IMR-90 (cell line): ENCODE data around the gene CFH. TPM values are rescaled to one million over a fixed set of nuclear protein-coding genes. Genes with fewer than 3 reads are reported as not detected.

Experiments used
- ATAC-seq: fragments of 200-7000 bp; cut with Tn5 transposase; 2 replicates; pipeline ENCODE4 v1.9.1; 2020; ENCODE audit warnings: low read depth, mild to moderate bottlenecking, moderate library complexity
- BruUV-seq: library from RNA; stranded (reverse); fragments of 400-500 nt; replicated peaks from 2 replicates; lab custom pipeline; 2021; lab: Mats Ljungman, UMichigan
- CTCF ChIA-PET: fragments of 300-600 bp; formaldehyde crosslinking; extraction: SDS; loops from one replicate; lab custom pipeline; 2021; ENCODE audit warnings: antibody characterized with exemption; lab: Yijun Ruan, JAX
- POLR2A ChIA-PET: fragments of 300-600 bp; sonication (Branson Sonifier 250); formaldehyde crosslinking; loops from one replicate; lab custom pipeline; 2022; ENCODE audit warnings: antibody characterized with exemption; ENCODE audit not compliant: unreplicated experiment; lab: Charles Lee
- DNase-seq: peaks from one replicate; pipeline ENCODE4 v3.0.0; 2013
- H2AFZ ChIP-seq: replicated peaks from 2 replicates; pipeline ENCODE3; 2013; ENCODE audit warnings: low read length, mild to moderate bottlenecking; ENCODE audit not compliant: poor library complexity
- H2AK5ac ChIP-seq: 2 replicates; pipeline ENCODE4 v1.6.1; 2013; ENCODE audit warnings: low read depth, low read length, inconsistent platforms
- H2AK9ac ChIP-seq: replicated peaks from 2 replicates; pipeline ENCODE3; 2013; ENCODE audit warnings: mild to moderate bottlenecking, low read depth, low read length, moderate library complexity; ENCODE audit not compliant: poor library complexity
- H2BK120ac ChIP-seq: 2 replicates; pipeline ENCODE4 v1.6.1; 2013; ENCODE audit warnings: low read depth, low read length, inconsistent platforms
- H2BK15ac ChIP-seq: 3 replicates; pipeline ENCODE4 v1.6.1; 2013; ENCODE audit warnings: low read depth, low read length, inconsistent platforms
- H2BK20ac ChIP-seq: 2 replicates; pipeline ENCODE4 v1.6.1; 2013; ENCODE audit warnings: low read depth, mild to moderate bottlenecking, inconsistent platforms, low read length, moderate library complexity
- H2BK5ac ChIP-seq: 2 replicates; pipeline ENCODE4 v1.6.1; 2013; ENCODE audit warnings: mild to moderate bottlenecking, low read depth, low read length, inconsistent platforms; ENCODE audit not compliant: poor library complexity, severe bottlenecking
- H3K14ac ChIP-seq: replicated peaks from 2 replicates; pipeline ENCODE4 v1.6.1; 2013; ENCODE audit warnings: low read depth, low read length, inconsistent platforms
- H3K18ac ChIP-seq: 2 replicates; pipeline ENCODE4 v1.6.1; 2013; ENCODE audit warnings: low read depth, low read length, control low read depth
- H3K23ac ChIP-seq: 2 replicates; pipeline ENCODE4 v1.6.1; 2013; ENCODE audit warnings: low read depth, low read length, inconsistent platforms
- H3K27ac ChIP-seq: 2 replicates; pipeline ENCODE4 v1.5.1; 2013; ENCODE audit warnings: mild to moderate bottlenecking, control low read depth, low read length; ENCODE audit not compliant: insufficient read depth
- H3K27me3 ChIP-seq: 2 replicates; pipeline ENCODE4 v1.6.1; 2013; ENCODE audit warnings: low read length; ENCODE audit not compliant: control insufficient read depth, insufficient read depth
- H3K36me3 ChIP-seq: 2 replicates; pipeline ENCODE4 v1.6.1; 2013; ENCODE audit warnings: low read length, mixed read lengths; ENCODE audit not compliant: control insufficient read depth, insufficient read depth
- H3K4ac ChIP-seq: 2 replicates; pipeline ENCODE4 v1.6.1; 2013; ENCODE audit warnings: low read depth, low read length, inconsistent platforms
- H3K4me1 ChIP-seq: 2 replicates; pipeline ENCODE4 v1.6.1; 2013; ENCODE audit warnings: low read length, mixed read lengths; ENCODE audit not compliant: control insufficient read depth, insufficient read depth
- H3K4me2 ChIP-seq: 2 replicates; pipeline ENCODE4 v1.6.1; 2013; ENCODE audit warnings: low read depth, mild to moderate bottlenecking, control low read depth, low read length, moderate library complexity
- H3K4me3 ChIP-seq: 2 replicates; pipeline ENCODE4 v1.5.1; 2013; ENCODE audit warnings: low read depth, mild to moderate bottlenecking, control low read depth, low read length, moderate library complexity; ENCODE audit not compliant: insufficient read depth
- H3K56ac ChIP-seq: 2 replicates; pipeline ENCODE4 v1.6.1; 2013; ENCODE audit warnings: low read length, inconsistent platforms; ENCODE audit not compliant: insufficient read depth; ENCODE audit errors: extremely low read depth
- H3K79me1 ChIP-seq, 2 experiments: 2 replicates each; pipeline ENCODE4 v1.6.1; 2013; ENCODE audit warnings: low read length in 2 of 2, inconsistent platforms in 1 of 2, low read depth in 1 of 2
- H3K9ac ChIP-seq: 2 replicates; pipeline ENCODE4 v1.6.1; 2013; ENCODE audit warnings: low read depth, low read length, control low read depth
- H3K9me1 ChIP-seq: 2 replicates; pipeline ENCODE4 v1.6.1; 2013; ENCODE audit warnings: low read length, inconsistent platforms; ENCODE audit not compliant: insufficient read depth
- H3K9me3 ChIP-seq: 2 replicates; pipeline ENCODE4 v1.6.1; 2013; ENCODE audit warnings: low read length; ENCODE audit not compliant: control insufficient read depth, insufficient read depth
- H4K20me1 ChIP-seq: 2 replicates; pipeline ENCODE4 v1.6.1; 2013; ENCODE audit warnings: low read length, inconsistent platforms; ENCODE audit not compliant: insufficient read depth
- H4K5ac ChIP-seq: 2 replicates; pipeline ENCODE4 v1.6.1; 2013; ENCODE audit warnings: mild to moderate bottlenecking, low read depth, low read length, control low read depth
- H4K8ac ChIP-seq, 2 experiments: 2 replicates each; pipeline ENCODE4 v1.6.1; 2013; ENCODE audit warnings: low read depth in 2 of 2, low read length in 2 of 2, control low read depth in 1 of 2, inconsistent platforms in 1 of 2
- H4K91ac ChIP-seq: 2 replicates; pipeline ENCODE4 v1.6.1; 2013; ENCODE audit warnings: low read depth, low read length, inconsistent platforms; ENCODE audit not compliant: insufficient read depth
- CEBPB ChIP-seq: IDR thresholded peaks from 2 replicates; pipeline ENCODE4 v1.6.1; 2012; ENCODE audit warnings: low read depth, low read length, improper control_type of control experiment
- CHD1 ChIP-seq: IDR thresholded peaks from 2 replicates; pipeline ENCODE4 v1.6.1; 2012; ENCODE audit warnings: low read depth, low read length, improper control_type of control experiment
- CTCF ChIP-seq: conservative IDR thresholded peaks from 2 replicates; pipeline ENCODE4 v1.5.1; 2012; ENCODE audit warnings: mild to moderate bottlenecking, low read depth, low read length, improper control_type of control experiment
- ELK1 ChIP-seq: fragments of 150-350 bp; IDR thresholded peaks from 2 replicates; pipeline ENCODE4 v1.6.1; 2016; ENCODE audit warnings: low read depth, mild to moderate bottlenecking, low read length, moderate library complexity, borderline replicate concordance
- MAFK ChIP-seq: IDR thresholded peaks from 2 replicates; pipeline ENCODE4 v1.6.1; 2012; ENCODE audit warnings: low read depth, low read length, improper control_type of control experiment
- MAZ ChIP-seq: IDR thresholded peaks from 2 replicates; pipeline ENCODE4 v1.6.1; 2012; ENCODE audit warnings: low read depth, mild to moderate bottlenecking, low read length, improper control_type of control experiment, moderate library complexity, borderline replicate concordance
- MXI1 ChIP-seq: IDR thresholded peaks from 2 replicates; pipeline ENCODE4 v1.6.1; 2012; ENCODE audit warnings: low read depth, mild to moderate bottlenecking, low read length, moderate library complexity, borderline replicate concordance
- NFE2L2 ChIP-seq: fragments of 150-350 bp; IDR thresholded peaks from 2 replicates; pipeline ENCODE4 v1.6.1; 2016; ENCODE audit warnings: low read depth, mild to moderate bottlenecking, low read length
- POLR2A ChIP-seq: IDR thresholded peaks from 2 replicates; pipeline ENCODE4 v1.6.1; 2012; ENCODE audit warnings: mild to moderate bottlenecking, low read depth, low read length
- RCOR1 ChIP-seq: IDR thresholded peaks from 2 replicates; pipeline ENCODE4 v1.6.1; 2012; ENCODE audit warnings: mild to moderate bottlenecking, low read length, improper control_type of control experiment; ENCODE audit not compliant: insufficient replicate concordance
- RFX5 ChIP-seq: IDR thresholded peaks from 2 replicates; pipeline ENCODE4 v1.8.0; 2012; ENCODE audit warnings: low read depth, mild to moderate bottlenecking, low read length, moderate library complexity
- SMC3 ChIP-seq: fragments of 150-350 bp; IDR thresholded peaks from 2 replicates; pipeline ENCODE4 v1.6.1; 2016; ENCODE audit warnings: low read depth, mild to moderate bottlenecking, antibody characterized with exemption, low read length, moderate library complexity
- USF2 ChIP-seq: fragments of 150-350 bp; IDR thresholded peaks from 2 replicates; pipeline ENCODE4 v1.6.1; 2017; ENCODE audit warnings: mild to moderate bottlenecking, antibody characterized with exemption, low read length, low read depth
- dilution Hi-C: fragments of 300-500 bp; cut with HindIII; formaldehyde crosslinking; loops from one replicate; pipeline ENCODE4 v1.14.3; 2018; ENCODE audit warnings: low sequenced_read_pairs; ENCODE audit not compliant: unreplicated experiment
- in situ Hi-C: fragments of 300-500 bp; cut with MboI; formaldehyde crosslinking; loops from 3 replicates; pipeline ENCODE4 v1.14.3; 2019; ENCODE audit warnings: low sequenced_read_pairs, inconsistent platforms, mixed read lengths
- intact Hi-C: fragments of 100-400 bp; cut with micrococcal nuclease; formaldehyde crosslinking; loops from 2 replicates; pipeline ENCODE4 v1.10.0; 2022
- polyA plus RNA-seq, 3 experiments: library from polyadenylated mRNA; depleted of rRNA; stranded (reverse); fragments of >200 nt; gene quantifications; 2 replicates each; pipeline ENCODE4 v1.2.3, GENCODE V29; 2012; ENCODE audit warnings: low replicate concordance in 1 of 3
- total RNA-seq: library from RNA; depleted of rRNA; stranded (reverse); fragments of >200 nt; gene quantifications from 2 replicates; pipeline ENCODE4 v1.2.3, GENCODE V29; 2012

The CFH gene
- total and polyA plus RNA-seq, 2 of the 4 experiments (the other 2 are of a cell fraction) = 6.3 to 12.1 TPM

DNA sequence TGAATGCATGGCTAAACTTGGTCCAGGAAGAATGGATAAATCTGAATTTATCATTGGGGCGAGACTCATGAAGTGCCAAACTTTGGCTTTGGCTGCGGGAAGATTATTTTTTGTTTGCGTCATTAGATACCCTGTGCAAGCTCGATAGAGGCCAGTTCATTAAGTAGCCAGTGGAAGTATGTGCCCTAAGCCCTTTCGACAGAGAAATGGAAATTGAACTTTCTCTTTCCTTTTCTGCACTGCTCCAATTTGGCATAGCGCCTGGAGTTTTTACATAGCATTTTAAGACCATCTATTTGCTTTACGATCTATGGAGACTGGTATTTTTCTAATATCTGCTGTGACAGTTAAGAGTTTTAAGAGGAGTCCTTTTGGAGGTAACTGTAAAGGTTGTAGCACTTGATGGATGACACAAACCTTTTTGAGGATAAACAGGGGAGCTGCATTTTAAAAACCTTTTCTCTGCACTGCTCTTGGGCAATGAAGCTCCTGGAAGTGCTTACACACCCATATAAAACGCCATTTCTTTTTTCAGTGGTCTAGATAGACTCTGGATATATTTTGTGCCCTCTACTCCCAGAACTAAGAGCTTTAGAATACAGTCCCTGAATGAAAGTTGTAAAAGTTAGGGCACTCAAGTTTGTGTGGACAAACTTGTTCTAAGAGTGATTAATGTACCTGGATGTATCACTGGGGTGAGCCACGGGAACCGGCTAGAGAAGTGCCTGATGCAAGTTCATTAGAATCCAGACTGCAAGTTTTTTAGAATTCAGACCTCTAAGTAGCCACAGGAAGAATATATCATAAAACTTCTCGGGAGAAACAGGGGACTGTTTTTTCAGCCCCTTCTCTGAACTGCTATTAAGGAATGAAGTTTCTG, 81.5 kb downstream of the CFH start (continued):
- no peak for TF ChIP-seq CTCF

DNA sequence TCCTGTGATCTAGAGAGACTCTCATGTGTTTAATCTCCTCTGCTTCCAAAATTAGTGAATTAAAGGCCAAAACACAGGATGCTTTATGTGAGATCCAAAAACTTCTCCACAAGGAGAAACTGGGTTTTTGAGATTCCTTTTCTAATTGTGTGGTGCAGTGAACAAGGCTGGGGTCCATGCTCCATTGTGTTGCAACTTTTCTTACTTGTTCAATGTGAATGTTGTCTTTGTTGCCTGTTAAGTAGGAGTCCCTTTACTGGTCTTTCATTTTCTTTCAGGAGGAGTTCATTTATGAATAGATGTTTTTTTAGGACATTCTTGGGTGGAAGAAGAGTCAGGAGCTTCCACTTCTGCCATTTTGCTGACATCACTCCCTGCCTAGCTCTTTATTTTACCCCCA, 82.2 kb downstream of the CFH start:
- Histone ChIP-seq H3K4me1 (no peaks in the 10 kb centered on the region), H3K18ac (no peak overlapping the region), H3K9me1 (no peaks in the 10 kb centered on the region), H2AFZ (no peak overlapping the region), H2BK120ac (no peak overlapping the region), H2BK5ac (no peak overlapping the region), H3K23ac (no peak overlapping the region), H3K27me3 (no peaks in the 10 kb centered on the region), H3K79me1 (no peaks in the 10 kb centered on the region), H4K20me1 (no peaks in the 10 kb centered on the region), H3K14ac (no peak overlapping the region), H2BK15ac (no peak overlapping the region), H3K4me2 (no peak overlapping the region), H4K5ac (no peak overlapping the region), H2BK20ac (no peak overlapping the region), H2AK9ac (no peak overlapping the region), H3K4me3 (no peak overlapping the region), H4K91ac (no peak overlapping the region), H4K8ac (no peak overlapping the region), H3K36me3 (no peaks in the 10 kb centered on the region), H3K27ac (no peak overlapping the region), H2AK5ac (no peak overlapping the region), H3K4ac (no peak overlapping the region), H3K56ac (no peak overlapping the region), H3K9me3 (peaks cover 3% of the 10 kb centered on the region; the same call in 1 of the 2 replicates), H3K9ac (no peak overlapping the region)
- in situ Hi-C loops (no loop called here), dilution Hi-C loops (no loop called here), intact Hi-C loops (no loop called here)
- no peak for DNase-seq
- BruUV-seq = no TSS peak
- POLR2A ChIA-PET = no interaction called here
- CTCF ChIA-PET = no interaction called here
- no peak for ATAC-seq
- TF ChIP-seq CEBPB (no peak), MAZ (no peak), CHD1 (no peak), POLR2A (no peak), NFE2L2 (no peak), MAFK (no peak), RFX5 (no peak), SMC3 (no peak), RCOR1 (no peak), USF2 (no peak), MXI1 (no peak), ELK1 (no peak)
